ENCODE results near the gene ARNT2.

Gene ARNT2

GRCh38 chr15:80525853-80526252, 121.7 kb downstream of the ARNT2 start:
- no peak for DNase-seq

GRCh38 chr15:80526556-80527340, 122.6 kb downstream of the ARNT2 start:
- DNase-seq: no peak

GRCh38 chr15:80527406-80527805, 123.2 kb downstream of the ARNT2 start:
- no peak for DNase-seq

- no peak for DNase-seq
These were observed 123.8 kb downstream of the ARNT2 start for GRCh38 chr15:80527961-80528360.

- DNase-seq: no peak
These were observed 126.7 kb downstream of the ARNT2 start for GRCh38 chr15:80530737-80531365.

GRCh38 chr15:80531388-80531787, 127.2 kb downstream of the ARNT2 start:
- DNase-seq: no peak

- DNase-seq: no peak
These were observed 127.6 kb downstream of the ARNT2 start for GRCh38 chr15:80531796-80532195.

- no peak for DNase-seq
These were observed 129.7 kb downstream of the ARNT2 start for GRCh38 chr15:80533790-80534333.

GRCh38 chr15:80536231-80536630, 132.0 kb downstream of the ARNT2 start:
- DNase-seq: no peak

GRCh38 chr15:80536716-80537115, 132.5 kb downstream of the ARNT2 start:
- DNase-seq: no peak

GRCh38 chr15:80545078-80545477, 140.9 kb downstream of the ARNT2 start:
- no peak for DNase-seq

- no peak for DNase-seq
These were observed 143.1 kb downstream of the ARNT2 start for GRCh38 chr15:80547264-80547663.

- DNase-seq: no peak
These were observed 145.0 kb downstream of the ARNT2 start for GRCh38 chr15:80549191-80549590.

GRCh38 chr15:80549654-80550053, 145.5 kb downstream of the ARNT2 start:
- no peak for DNase-seq

GRCh38 chr15:80550219-80550907, 146.2 kb downstream of the ARNT2 start:
- DNase-seq: no peak

GRCh38 chr15:80550908-80551260, 146.7 kb downstream of the ARNT2 start:
- DNase-seq: no peak

GRCh38 chr15:80551348-80551747, 147.2 kb downstream of the ARNT2 start:
- DNase-seq: no peak

GRCh38 chr15:80554560-80554959, 150.4 kb downstream of the ARNT2 start:
- DNase-seq: no peak

- DNase-seq: no peak
These were observed 152.6 kb downstream of the ARNT2 start for GRCh38 chr15:80556694-80557367.

GRCh38 chr15:80557441-80558234, 153.5 kb downstream of the ARNT2 start:
- no peak for DNase-seq

- DNase-seq: no peak
These were observed 154.6 kb downstream of the ARNT2 start for GRCh38 chr15:80558631-80559319.

- no peak for DNase-seq
These were observed 155.1 kb downstream of the ARNT2 start for GRCh38 chr15:80559320-80559693.

Measured in activated CD4-positive, alpha-beta T cell treated with anti-CD3 and anti-CD28 coated beads, Interleukin-2, amount 50 U/mL, for 1 hour (primary cell).